Right renal cortex interstitium (tissue), 3 donors: ENCODE results near the gene RPL7A. TPM values are rescaled to one million over a fixed set of nuclear protein-coding genes. Genes with fewer than 3 reads are reported as not detected.
"Not testable (repeated sequence)": the region's sequence is repeated elsewhere in the genome, so short reads cannot be mapped to it uniquely, and the experiment has no call there.

Source experiments
- DNase-seq, 3 donors: peaks; one replicate each; pipeline ENCODE4 v3.0.0-alpha.2; 2013; ENCODE audit warnings: low read depth in 3 of 3, low spot score in 2 of 3
- polyA plus RNA-seq, 3 donors: library from polyadenylated mRNA; unstranded; fragments of 120-200 nt; gene quantifications; one replicate each; pipeline ENCODE4 v1.2.1, GENCODE V29; 2013; ENCODE audit not compliant: insufficient read length in 3 of 3

Gene RPL7A
- polyA plus RNA-seq, 3 donors = 2,744 to 2,837 (median 2,799) TPM

- DNase-seq = no peak
Measured at GRCh38 chr9:133384736-133385321, 36.8 kb downstream of the RPL7A start.

DNA sequence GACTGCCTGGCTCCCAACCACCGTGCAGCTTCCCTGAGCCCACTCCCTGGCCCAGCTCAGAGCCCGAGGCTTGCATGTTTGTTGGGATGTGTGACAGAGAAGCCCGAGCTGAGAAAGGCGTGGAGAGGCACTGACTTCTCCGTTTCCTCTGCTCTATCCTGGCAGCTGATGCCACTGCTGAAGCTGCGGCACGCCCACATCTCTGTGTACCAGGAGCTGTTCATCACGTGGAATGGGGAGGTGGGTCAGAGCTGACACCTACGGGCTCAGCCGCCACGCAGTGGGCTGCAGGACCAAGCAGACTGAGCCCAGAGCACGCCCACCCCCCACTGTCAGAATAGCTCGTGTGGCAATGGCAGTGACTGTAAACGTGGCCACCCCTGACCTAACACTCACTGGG is 37.4 kb downstream of the RPL7A start:
- no peak for DNase-seq

- DNase-seq = no peak
Measured at GRCh38 chr9:133386338-133386737, 38.3 kb downstream of the RPL7A start.

DNA sequence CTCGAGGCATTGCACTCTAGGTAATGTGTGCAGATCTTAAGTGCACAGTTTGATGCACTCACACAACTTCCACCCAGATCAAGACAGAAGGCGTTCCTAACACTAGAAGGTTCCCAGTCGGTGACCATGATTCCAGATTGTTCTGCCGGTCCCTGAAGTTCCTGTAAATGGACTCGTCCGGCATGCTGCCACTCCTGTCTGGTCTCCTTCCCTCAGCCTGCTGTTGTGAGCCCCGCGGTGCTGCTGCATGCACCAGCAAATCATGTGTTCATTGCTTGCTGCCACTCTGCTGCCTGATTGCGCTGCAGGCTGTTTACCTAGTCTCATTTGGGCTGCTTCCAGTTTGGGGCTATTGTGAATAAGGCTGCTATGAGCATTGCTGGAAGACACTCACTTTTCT is 39.7 kb downstream of the RPL7A start:
- no peak for DNase-seq

DNA sequence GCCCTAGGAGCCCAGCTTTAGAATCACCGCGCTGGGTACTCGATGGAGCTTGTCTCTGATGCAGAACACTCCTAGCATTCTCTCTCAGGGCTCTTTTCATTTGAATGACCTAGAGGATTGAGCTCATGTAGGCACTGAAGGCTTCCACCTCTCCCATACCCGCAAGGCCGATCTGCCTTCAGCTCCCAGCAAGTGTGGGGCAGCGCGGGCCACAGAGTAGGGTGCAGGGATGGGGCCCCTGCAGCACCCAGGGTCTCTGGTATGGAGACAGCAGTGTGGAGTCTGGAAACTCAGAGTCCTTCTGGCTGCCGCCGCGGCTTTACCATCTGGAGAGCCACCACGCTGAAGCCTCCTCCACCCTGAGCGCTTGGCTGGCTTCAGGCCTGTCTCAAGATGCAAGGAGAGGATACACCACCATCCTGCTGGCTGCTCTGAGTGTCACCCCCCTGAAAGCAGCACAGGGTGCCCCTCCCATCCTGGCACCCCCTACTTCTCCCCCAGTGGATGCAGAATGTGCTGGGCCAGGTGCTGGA is 41.1 kb downstream of the RPL7A start:
- DNase-seq = no peak

- no peak for DNase-seq
Measured at GRCh38 chr9:133389562-133389961, 41.5 kb downstream of the RPL7A start.

DNA sequence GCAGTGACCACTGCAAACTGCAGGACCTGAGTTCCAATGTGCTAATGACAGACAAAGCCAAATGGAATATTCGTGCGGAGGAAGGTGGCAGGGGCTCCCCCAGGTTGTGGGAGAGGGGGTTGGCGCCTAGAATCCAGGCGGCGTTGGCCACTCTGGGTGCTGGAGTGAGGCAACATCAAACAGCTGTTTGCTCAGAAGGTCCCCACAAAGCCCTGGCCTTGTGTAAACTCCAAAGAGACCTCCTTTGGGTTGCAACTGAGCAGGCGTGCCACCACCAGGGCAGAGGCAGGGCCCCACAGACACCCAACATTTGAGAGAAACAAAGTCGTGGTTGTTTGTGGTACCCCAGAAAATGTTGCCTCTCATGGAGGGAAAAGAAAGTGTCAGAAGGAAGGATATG is 42.7 kb downstream of the RPL7A start:
- no peak for DNase-seq

- DNase-seq = not testable (repeated sequence)
Measured at GRCh38 chr9:133391449-133391848, 43.4 kb downstream of the RPL7A start.

DNA sequence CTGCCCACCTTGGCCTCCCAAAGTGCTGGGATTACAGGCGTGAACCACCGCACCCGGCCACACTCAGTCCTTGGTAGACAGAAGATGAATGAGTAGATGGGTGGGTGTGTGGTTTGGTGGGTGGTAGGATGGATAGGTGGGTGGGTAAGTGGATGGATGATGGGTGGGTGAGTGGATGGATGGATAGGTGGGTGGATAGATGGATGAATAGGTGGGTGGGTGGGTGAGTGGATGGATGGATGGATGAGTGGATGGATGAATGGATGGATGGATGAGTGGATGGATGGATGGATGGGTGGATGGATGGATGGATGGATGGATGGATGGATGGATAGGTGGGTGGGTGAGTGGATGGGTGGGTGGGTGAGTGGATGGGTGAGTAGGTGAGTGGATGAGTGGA is 44.3 kb downstream of the RPL7A start:
- not testable (repeated sequence) for DNase-seq

- DNase-seq = no peak
Measured at GRCh38 chr9:133393399-133393798, 45.4 kb downstream of the RPL7A start.

DNA sequence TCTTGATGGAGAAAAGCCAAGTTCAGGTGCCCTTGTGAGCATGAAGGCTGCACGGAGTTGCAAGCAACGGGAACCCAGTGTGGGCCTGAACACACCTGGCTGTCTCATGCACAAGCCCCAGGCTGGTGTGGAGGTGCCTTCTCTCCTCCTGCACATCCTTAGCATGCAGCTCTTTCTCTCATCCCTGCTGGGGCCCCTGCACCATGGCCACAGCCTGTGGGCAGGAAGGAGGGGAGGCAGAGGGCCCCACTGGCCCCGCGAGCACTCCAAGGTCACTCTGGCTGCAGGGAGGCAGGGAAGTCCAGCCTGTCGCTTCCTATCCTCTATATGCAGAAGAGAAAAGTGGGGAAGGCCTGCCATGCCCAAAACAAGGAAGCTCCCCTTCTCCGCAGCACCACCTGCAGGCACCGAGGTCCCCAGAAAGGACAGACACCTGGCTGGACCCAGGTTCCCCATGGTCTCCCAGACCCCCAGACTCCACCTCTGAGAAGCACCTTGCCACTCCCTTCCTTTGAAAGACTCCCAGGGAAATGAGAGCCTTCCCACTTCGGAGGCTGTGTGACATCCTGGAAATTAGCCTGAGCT is 46.8 kb downstream of the RPL7A start:
- DNase-seq = no peak

DNA sequence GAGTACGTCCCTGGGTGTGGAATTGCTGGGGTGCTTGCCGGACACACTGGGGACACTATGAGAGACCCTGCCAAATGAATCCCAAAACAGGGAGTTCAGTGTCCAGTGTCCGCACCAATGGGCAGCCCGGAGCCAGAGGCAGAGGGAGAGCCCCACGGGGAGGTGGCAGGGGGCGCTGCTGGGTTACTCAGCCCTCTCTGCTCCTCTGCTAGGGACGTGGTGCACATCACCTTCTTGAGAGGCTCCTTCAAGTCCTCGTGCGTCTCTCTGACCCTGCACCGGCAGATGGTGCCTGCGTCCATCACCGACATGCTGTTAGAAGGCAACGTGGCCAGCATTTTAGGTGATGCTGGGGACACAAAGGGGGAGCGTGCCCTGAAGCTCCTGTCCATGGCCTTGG is 48.9 kb downstream of the RPL7A start:
- DNase-seq = no peak

GRCh38 chr9:133397370-133397769 is 49.4 kb downstream of the RPL7A start:
- DNase-seq = no peak

DNA sequence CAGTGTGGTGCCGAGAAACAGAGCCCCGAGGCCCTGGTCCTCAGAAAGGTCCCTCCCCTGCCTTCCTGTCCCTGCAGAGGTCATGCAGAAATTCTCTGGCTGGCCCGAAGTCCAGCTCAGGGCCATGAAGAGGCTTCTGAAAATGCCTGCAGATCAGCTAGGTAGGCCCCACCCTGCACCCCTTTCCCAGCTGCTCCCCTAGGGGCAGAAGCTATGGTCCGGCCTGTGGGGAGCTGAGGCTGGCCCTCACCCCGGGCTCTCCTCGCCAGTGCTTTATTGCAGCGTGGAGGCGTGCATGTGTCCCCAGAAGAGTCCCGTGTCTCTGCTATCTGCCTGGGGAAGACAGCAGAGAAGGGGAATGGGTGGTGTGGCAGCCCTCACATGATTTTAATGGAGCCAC is 49.9 kb downstream of the RPL7A start:
- DNase-seq = no peak

DNA sequence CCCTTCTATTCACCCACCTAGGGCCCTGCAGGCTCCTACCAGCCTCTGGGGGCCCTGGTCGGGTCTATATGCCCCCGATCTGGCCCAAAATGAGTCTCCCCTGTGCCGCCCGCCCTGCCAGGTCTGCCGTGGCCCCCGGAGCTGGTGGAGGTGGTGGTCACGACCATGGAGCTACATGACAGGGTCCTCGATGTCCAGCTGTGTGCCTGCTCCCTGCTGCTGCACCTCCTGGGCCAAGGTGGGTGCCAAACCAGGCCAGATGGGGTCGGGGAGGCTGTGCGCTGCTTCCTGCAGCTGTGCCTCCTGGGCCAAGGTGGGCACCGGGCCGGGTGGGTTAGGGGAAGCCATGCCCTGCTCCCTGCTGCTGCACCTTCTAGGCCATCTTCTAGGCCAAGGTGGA is 52.3 kb downstream of the RPL7A start:
- DNase-seq = no peak

Other genes with a start within 250 kb of the RPL7A start
- gene RALGDS, start 227.0 kb upstream of the RPL7A start, polyA plus RNA-seq = 10 to 100 TPM; 32.3 to 32.7 (median 32.5) TPM
- gene GBGT1, start 184.3 kb upstream of the RPL7A start, polyA plus RNA-seq = 1 to 10 TPM; 1.3 to 1.6 (median 1.6) TPM
- under 1 TPM in 1 of 3 donors, not detected in 2; 0.64 TPM for gene OBP2B, start 139.0 kb upstream of the RPL7A start, polyA plus RNA-seq
- 10 to 100 TPM in 2 of 3 donors, 1 to 10 TPM in 1; 6.8 to 19.5 (median 18.7) TPM for gene ABO, start 73.0 kb upstream of the RPL7A start, polyA plus RNA-seq
- 10 to 100 TPM; 23.4 to 27.3 (median 27.2) TPM for gene SURF6, start 12.0 kb upstream of the RPL7A start, polyA plus RNA-seq
- gene MED22, start 87 bp upstream of the RPL7A start, polyA plus RNA-seq = 10 to 100 TPM; 23.3 to 25.0 (median 24.5) TPM
- 10 to 100 TPM; 36.6 to 47.0 (median 42.2) TPM for gene SURF1, start 8.3 kb downstream of the RPL7A start, polyA plus RNA-seq
- 10 to 100 TPM; 20.6 to 25.1 (median 23.0) TPM for gene SURF2, start 8.3 kb downstream of the RPL7A start, polyA plus RNA-seq
- 100 to 1,000 TPM; 160 to 175 (median 164) TPM for gene SURF4, start 27.8 kb downstream of the RPL7A start, polyA plus RNA-seq
- 1 to 10 TPM; 2.2 to 3.6 (median 3.4) TPM for gene STKLD1, start 28.1 kb downstream of the RPL7A start, polyA plus RNA-seq
- gene REXO4, start 69.8 kb downstream of the RPL7A start, polyA plus RNA-seq = 10 to 100 TPM; 26.9 to 30.7 (median 29.7) TPM
- 1 to 10 TPM; 5.9 to 7.2 (median 6.3) TPM for gene ADAMTS13, start 74.1 kb downstream of the RPL7A start, polyA plus RNA-seq
- gene CACFD1, start 111.8 kb downstream of the RPL7A start, polyA plus RNA-seq = 10 to 100 TPM; 23.3 to 28.1 (median 27.3) TPM
- gene SLC2A6, start 130.9 kb downstream of the RPL7A start, polyA plus RNA-seq = 1 to 10 TPM in 2 of 3 donors, under 1 TPM in 1; 0.82 to 1.4 (median 1.0) TPM
- not detected for gene MYMK, start 176.7 kb downstream of the RPL7A start, polyA plus RNA-seq
- 1 to 10 TPM; 1.3 to 1.4 (median 1.3) TPM for gene ADAMTSL2, start 186.5 kb downstream of the RPL7A start, polyA plus RNA-seq